HG02938 (cell line): ENCODE results near the gene CERS6.
"Not testable (repeated sequence)": the region's sequence is repeated elsewhere in the genome, so short reads cannot be mapped to it uniquely, and the experiment has no call there.

Experiments
- ATAC-seq: cut with Tn5 transposase; IDR thresholded peaks from one replicate; pipeline ENCODE4 v1.9.1; 2021; ENCODE audit warnings: mild to moderate bottlenecking, moderate library complexity; ENCODE audit not compliant: unreplicated experiment

CERS6 gene

GRCh38 chr2:168791140-168791539 lies 335.1 kb downstream of the CERS6 start:
- ATAC-seq, result not testable (repeated sequence)

GRCh38 chr2:168793596-168793995 lies 337.5 kb downstream of the CERS6 start:
- ATAC-seq, result no peak

- ATAC-seq, result no peak
These were observed 338.9 kb downstream of the CERS6 start for GRCh38 chr2:168794968-168795367.

- no peak for ATAC-seq
These were observed 340.1 kb downstream of the CERS6 start for GRCh38 chr2:168796090-168796577.

- no peak for ATAC-seq
These were observed 340.7 kb downstream of the CERS6 start for GRCh38 chr2:168796583-168797285.

- ATAC-seq, result no peak
These were observed 341.2 kb downstream of the CERS6 start for GRCh38 chr2:168797286-168797655.

GRCh38 chr2:168798076-168798887 lies 342.2 kb downstream of the CERS6 start:
- ATAC-seq, result no peak

- ATAC-seq, result no peak
These were observed 342.9 kb downstream of the CERS6 start for GRCh38 chr2:168798888-168799410.

GRCh38 chr2:168801471-168801870 lies 345.4 kb downstream of the CERS6 start:
- ATAC-seq, result no peak

- no peak for ATAC-seq
These were observed 346.1 kb downstream of the CERS6 start, which contains the start of gene NOSTRIN for GRCh38 chr2:168801961-168802858. TSS of gene NOSTRIN (plus strand) at chr2:168802637. CDS start at chr2:168802647, 10 bp downstream.

GRCh38 chr2:168802859-168803725 lies 347.0 kb downstream of the CERS6 start:
- ATAC-seq, result no peak

- ATAC-seq, result no peak
These were observed 348.1 kb downstream of the CERS6 start for GRCh38 chr2:168804214-168804613.

- no peak for ATAC-seq
These were observed 349.5 kb downstream of the CERS6 start for GRCh38 chr2:168805615-168806014.

GRCh38 chr2:168809537-168809936 lies 353.5 kb downstream of the CERS6 start:
- no peak for ATAC-seq

- no peak for ATAC-seq
These were observed 354.2 kb downstream of the CERS6 start for GRCh38 chr2:168810235-168810634.

- ATAC-seq, result no peak
These were observed 355.6 kb downstream of the CERS6 start for GRCh38 chr2:168811696-168812095.

- no peak for ATAC-seq
These were observed 358.0 kb downstream of the CERS6 start for GRCh38 chr2:168814046-168814445.

- no peak for ATAC-seq
These were observed 359.2 kb downstream of the CERS6 start for GRCh38 chr2:168814939-168815907.

GRCh38 chr2:168816369-168816768 lies 360.3 kb downstream of the CERS6 start:
- ATAC-seq, result no peak
